ENCODE results near the gene HDC. TPM values are rescaled to one million over a fixed set of nuclear protein-coding genes. Genes with fewer than 3 reads are reported as not detected.
A peak's percentile ranks its signal among the peaks of the same experiment; 100 is the strongest.

HDC gene
- total RNA-seq, 1 donor = not detected

GRCh38 chr15:50231761-50232160, 33.8 kb downstream of the HDC start:
- Histone ChIP-seq H3K4me3 (ENCODE audit: insufficient read depth, low read length) (no peak overlapping the region), H3K4me1 (ENCODE audit: insufficient read depth, low read length) (peaks cover 3% of the 10 kb centered on the region), H3K27ac (ENCODE audit: low read depth, low read length) (no peak overlapping the region), H3K36me3 (ENCODE audit: insufficient read depth, low read length) (no peaks in the 10 kb centered on the region), H3K4me2 (ENCODE audit: insufficient read depth, low read length) (no peak overlapping the region), H3K79me2 (ENCODE audit: insufficient read depth, low read length) (no peaks in the 10 kb centered on the region), H3K27me3 (ENCODE audit: insufficient read depth, low read length) (no peaks in the 10 kb centered on the region), H3K9me3 (ENCODE audit: low read depth, low read length) (no peaks in the 10 kb centered on the region), H4K20me1 (ENCODE audit: insufficient read depth, low read length) (no peaks in the 10 kb centered on the region), H2AFZ (ENCODE audit: low read length) (no peak overlapping the region)
- TF ChIP-seq CTCF (IDR thresholded peaks at IDR 0.05; ENCODE audit: extremely low read depth, low read depth, low read length) = no peak
- no peak for DNase-seq (ENCODE audit: insufficient read length, low spot score, missing footprints)

DNA sequence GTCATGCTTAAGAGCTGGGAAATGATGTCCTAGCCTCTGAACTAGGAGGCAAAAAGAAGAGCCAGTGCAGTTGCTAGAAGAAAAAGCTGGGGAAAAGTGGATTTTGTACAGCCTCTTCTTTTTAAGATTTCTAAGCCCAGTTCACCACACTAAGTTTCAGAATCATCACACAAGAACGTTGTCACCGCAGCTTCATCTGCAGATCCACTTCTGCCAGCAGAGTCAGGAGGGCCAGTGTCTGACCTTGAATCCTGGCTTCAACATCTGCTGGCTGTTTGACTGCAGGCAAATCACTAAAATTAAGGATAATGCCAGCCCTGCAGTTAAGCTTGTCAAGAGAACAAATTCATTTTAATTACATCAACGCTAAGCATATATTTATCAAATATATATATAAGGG, 36.2 kb downstream of the HDC start:
- H3K27me3 ChIP-seq (ENCODE audit: insufficient read depth, low read length) = no peaks in the 10 kb centered on the region
- H3K4me2 ChIP-seq (ENCODE audit: insufficient read depth, low read length) = no peak overlapping the region
- H3K79me2 ChIP-seq (ENCODE audit: insufficient read depth, low read length) = no peaks in the 10 kb centered on the region
- peaks cover 3% of the 10 kb centered on the region for H3K4me1 ChIP-seq (ENCODE audit: insufficient read depth, low read length)
- H3K4me3 ChIP-seq (ENCODE audit: insufficient read depth, low read length) = no peak overlapping the region
- no peak overlapping the region for H3K27ac ChIP-seq (ENCODE audit: low read depth, low read length)
- no peaks in the 10 kb centered on the region for H3K9me3 ChIP-seq (ENCODE audit: low read depth, low read length)
- no peaks in the 10 kb centered on the region for H3K36me3 ChIP-seq (ENCODE audit: insufficient read depth, low read length)
- no peak overlapping the region for H2AFZ ChIP-seq (ENCODE audit: low read length)
- no peaks in the 10 kb centered on the region for H4K20me1 ChIP-seq (ENCODE audit: insufficient read depth, low read length)
- peak; percentile 91 for DNase-seq (ENCODE audit: insufficient read length, low spot score, missing footprints)
- no peak for TF ChIP-seq CTCF (IDR thresholded peaks at IDR 0.05; ENCODE audit: extremely low read depth, low read depth, low read length)

- H3K4me2 ChIP-seq (ENCODE audit: insufficient read depth, low read length) = no peak overlapping the region
- no peaks in the 10 kb centered on the region for H3K36me3 ChIP-seq (ENCODE audit: insufficient read depth, low read length)
- no peaks in the 10 kb centered on the region for H3K27me3 ChIP-seq (ENCODE audit: insufficient read depth, low read length)
- no peak overlapping the region for H2AFZ ChIP-seq (ENCODE audit: low read length)
- H3K9me3 ChIP-seq (ENCODE audit: low read depth, low read length) = no peaks in the 10 kb centered on the region
- H3K4me1 ChIP-seq (ENCODE audit: insufficient read depth, low read length) = peaks cover 3% of the 10 kb centered on the region
- H3K4me3 ChIP-seq (ENCODE audit: insufficient read depth, low read length) = no peak overlapping the region
- DNase-seq (ENCODE audit: insufficient read length, low spot score, missing footprints) = no peak
- H4K20me1 ChIP-seq (ENCODE audit: insufficient read depth, low read length) = no peaks in the 10 kb centered on the region
- H3K27ac ChIP-seq (ENCODE audit: low read depth, low read length) = no peak overlapping the region
- H3K79me2 ChIP-seq (ENCODE audit: insufficient read depth, low read length) = no peaks in the 10 kb centered on the region
- no peak for TF ChIP-seq CTCF (IDR thresholded peaks at IDR 0.05; ENCODE audit: extremely low read depth, low read depth, low read length)
These were observed 36.7 kb downstream of the HDC start for GRCh38 chr15:50228866-50229265.

GRCh38 chr15:50227076-50227475, 38.5 kb downstream of the HDC start:
- H3K79me2 ChIP-seq (ENCODE audit: insufficient read depth, low read length) = no peaks in the 10 kb centered on the region
- DNase-seq (ENCODE audit: insufficient read length, low spot score, missing footprints) = peak; percentile 80
- H3K4me1 ChIP-seq (ENCODE audit: insufficient read depth, low read length) = peaks cover 3% of the 10 kb centered on the region
- no peaks in the 10 kb centered on the region for H3K36me3 ChIP-seq (ENCODE audit: insufficient read depth, low read length)
- H3K27ac ChIP-seq (ENCODE audit: low read depth, low read length) = no peak overlapping the region
- no peak overlapping the region for H2AFZ ChIP-seq (ENCODE audit: low read length)
- peak overlapping the region; percentile 25 for H3K4me2 ChIP-seq (ENCODE audit: insufficient read depth, low read length)
- no peaks in the 10 kb centered on the region for H4K20me1 ChIP-seq (ENCODE audit: insufficient read depth, low read length)
- H3K9me3 ChIP-seq (ENCODE audit: low read depth, low read length) = no peaks in the 10 kb centered on the region
- no peak for TF ChIP-seq CTCF (IDR thresholded peaks at IDR 0.05; ENCODE audit: extremely low read depth, low read depth, low read length)
- peaks cover 14% of the 10 kb centered on the region for H3K27me3 ChIP-seq (ENCODE audit: insufficient read depth, low read length)
- H3K4me3 ChIP-seq (ENCODE audit: insufficient read depth, low read length) = no peak overlapping the region
